ENCODE data around the gene BANK1. TPM values are rescaled to one million over a fixed set of nuclear protein-coding genes. Genes with fewer than 3 reads are reported as not detected.

BANK1 gene
- 1.1 TPM for total RNA-seq

GRCh38 chr4:101790521-101791181, at the start of gene BANK1:
Gene BANK1 (plus strand): TSS chr4:101790730. CDS start chr4:101790881, 151 bp downstream.
- DNase-seq, result peak; percentile 51

GRCh38 chr4:101753721-101754120, 36.8 kb upstream of the BANK1 start:
- no peak for DNase-seq

GRCh38 chr4:101756181-101756580, 34.3 kb upstream of the BANK1 start:
- no peak for DNase-seq

GRCh38 chr4:101761405-101761804, 29.1 kb upstream of the BANK1 start:
- DNase-seq, result no peak

GRCh38 chr4:101762025-101762424, 28.5 kb upstream of the BANK1 start:
- DNase-seq, result no peak

- DNase-seq, result no peak
These were observed 28.0 kb upstream of the BANK1 start for GRCh38 chr4:101762534-101762933.

- DNase-seq, result no peak
These were observed 27.0 kb upstream of the BANK1 start for GRCh38 chr4:101763576-101763975.

- DNase-seq, result no peak
These were observed 15.7 kb upstream of the BANK1 start for GRCh38 chr4:101774807-101775206.

- DNase-seq, result no peak
These were observed 13.1 kb upstream of the BANK1 start for GRCh38 chr4:101777431-101777830.

GRCh38 chr4:101780284-101780683, 10.2 kb upstream of the BANK1 start:
- no peak for DNase-seq

- DNase-seq, result no peak
These were observed 8.0 kb upstream of the BANK1 start for GRCh38 chr4:101782546-101782945.

GRCh38 chr4:101784957-101785356, 5.6 kb upstream of the BANK1 start:
- DNase-seq, result no peak

GRCh38 chr4:101785486-101785885, 5.0 kb upstream of the BANK1 start:
- DNase-seq, result no peak

GRCh38 chr4:101787701-101788316, 2.7 kb upstream of the BANK1 start:
- no peak for DNase-seq

- no peak for DNase-seq
These were observed 640 bp downstream of the BANK1 start for GRCh38 chr4:101791182-101791558.

GRCh38 chr4:101792056-101792590, 1.6 kb downstream of the BANK1 start:
- DNase-seq, result no peak

GRCh38 chr4:101793397-101793796, 2.9 kb downstream of the BANK1 start:
- no peak for DNase-seq

- no peak for DNase-seq
These were observed 4.3 kb downstream of the BANK1 start for GRCh38 chr4:101794806-101795205.

GRCh38 chr4:101795704-101796103, 5.2 kb downstream of the BANK1 start:
- DNase-seq, result no peak

GRCh38 chr4:101801958-101802357, 11.4 kb downstream of the BANK1 start:
- no peak for DNase-seq

GRCh38 chr4:101806914-101807313, 16.4 kb downstream of the BANK1 start:
- no peak for DNase-seq

GRCh38 chr4:101807351-101807750, 16.8 kb downstream of the BANK1 start:
- no peak for DNase-seq

- no peak for DNase-seq
These were observed 23.1 kb downstream of the BANK1 start for GRCh38 chr4:101813604-101814003.

GRCh38 chr4:101818362-101818761, 27.8 kb downstream of the BANK1 start:
- DNase-seq, result no peak

Data from tongue (tissue), 2 donors.